Stomach (tissue), 9 donors: Measurements from ENCODE around the gene PARD6G. TPM values are rescaled to one million over a fixed set of nuclear protein-coding genes. Genes with fewer than 3 reads are reported as not detected.

ENCODE experiments used
- DNase-seq, 2 donors: peaks; one replicate each; pipeline versions ENCODE4 v3.0.0 to v3.0.0-alpha.2; 2013 to 2019
- H3K27ac ChIP-seq, 5 donors: fragments of 200-600 bp in 4 of 5; sonication (generic) in 4 of 5; one replicate each; pipeline ENCODE4 v1.5.1; 2013 to 2019; ENCODE audit warnings: mild to moderate bottlenecking in 1 of 5, moderate library complexity in 1 of 5
- H3K27me3 ChIP-seq, 3 donors: fragments of 200-600 bp; sonication (generic); one replicate each; pipeline ENCODE4 v1.5.1; 2017 to 2019; ENCODE audit warnings: mixed run types in 1 of 3
- H3K36me3 ChIP-seq, 4 donors: fragments of 200-600 bp; sonication (generic); 1 replicate in 3 of 4; 2 replicates in 1 of 4; pipeline ENCODE4 v1.5.1; 2016 to 2019
- H3K4me1 ChIP-seq, 4 donors: fragments of 200-600 bp; sonication (generic); one replicate each; pipeline ENCODE4 v1.5.1; 2016 to 2019
- H3K4me3 ChIP-seq, 4 donors: fragments of 200-600 bp; sonication (generic) in 3 of 4; one replicate each; pipeline ENCODE4 v1.5.1; 2016 to 2019; ENCODE audit warnings: mild to moderate bottlenecking in 1 of 4
- H3K9me3 ChIP-seq, 4 donors: fragments of 200-600 bp; sonication (generic); one replicate each; pipeline ENCODE4 v1.5.1; 2016 to 2019
- CTCF ChIP-seq, 7 experiments: fragments of 450-650 bp in 4 of 7; fragments of 200-600 bp in 3 of 7; sonication (generic) in 3 of 7; IDR thresholded peaks; one replicate each; pipeline ENCODE4 v1.5.1; 2016 to 2019; ENCODE audit warnings: antibody characterized with exemption in 7 of 7, control low read depth in 2 of 7, mild to moderate bottlenecking in 1 of 7
- EP300 ChIP-seq: sonication (generic); formaldehyde crosslinking; IDR thresholded peaks from one replicate; pipeline ENCODE4 v1.6.1; 2017; ENCODE audit warnings: antibody characterized with exemption
- POLR2A ChIP-seq, 4 donors: fragments of 450-650 bp; IDR thresholded peaks; one replicate each; pipeline ENCODE4 v1.6.1; 2016; ENCODE audit warnings: antibody characterized with exemption in 4 of 4, control low read depth in 2 of 4, mild to moderate bottlenecking in 1 of 4, moderate library complexity in 1 of 4
- POLR2AphosphoS5 ChIP-seq, 3 donors: sonication (generic); formaldehyde crosslinking; IDR thresholded peaks; one replicate each; pipeline ENCODE4 v1.6.1; 2016; ENCODE audit warnings: antibody characterized with exemption in 3 of 3
- WGBS, 5 donors: extraction: QIAGEN DNeasy Blood & Tissue Kit in 3 of 5; methylation state at CpG; one replicate each; pipeline versions ENCODE4 v1.1.5 to v1.1.7; 2013 to 2018; 5-methylcytosine and 5-hydroxymethylcytosine counted together
- intact Hi-C: fragments of 100-400 bp; cut with DNase I; formaldehyde crosslinking; loops from one replicate; pipeline ENCODE4 v1.15.1; 2023; ENCODE audit warnings: low total_unique reads
- polyA plus RNA-seq, 3 donors: library from polyadenylated mRNA; stranded (reverse); fragments of 200-250 nt; gene quantifications; one replicate each; pipeline ENCODE4 v1.2.3, GENCODE V29; 2013
- total RNA-seq, 5 donors: library from RNA; depleted of rRNA; stranded (reverse); fragments of >200 nt; gene quantifications; one replicate each; pipeline versions ENCODE4 v1.1.0 to v1.2.3, GENCODE V29; 2014 to 2016
- donor health status: healthy with polysubstance abuse.
- donor health status: Bipolar disorder and iron deficiency.
- donor health status: healthy.

PARD6G gene
- total and polyA plus RNA-seq, 8 donors = 1.5 to 15.9 (median 3.9) TPM

GRCh38 chr18:80168346-80168745 lies 79.0 kb downstream of the PARD6G start:
- Histone ChIP-seq H3K4me3 (no peak overlapping the region), H3K9me3 (peaks cover 3 to 24% (median 16%) of the 10 kb centered on the region in 4 donors), H3K4me1 (peaks cover 0 to 13% (median 6%) of the 10 kb centered on the region in 4 donors), H3K36me3 (no peaks in the 10 kb centered on the region), H3K27me3 (peaks cover 0 to 8% (median 0%) of the 10 kb centered on the region in 3 donors), H3K27ac (no peak overlapping the region)
- 86 to 97% (median 93%) methylated on average over 2 of the region's 2 CpGs for WGBS, 5 donors
- DNase-seq = no peak
- intact Hi-C loops = no loop called here
- TF ChIP-seq POLR2AphosphoS5 (IDR thresholded peaks at IDR 0.05) = no peak
- no peak for TF ChIP-seq CTCF (IDR thresholded peaks at IDR 0.05)
- TF ChIP-seq EP300 = no peak

GRCh38 chr18:80167931-80168330 lies 79.4 kb downstream of the PARD6G start:
- WGBS, 5 donors = 65 to 76% (median 73%) methylated on average over 12 to 13 of the region's 13 CpGs
- TF ChIP-seq POLR2A (IDR thresholded peaks at IDR 0.05) = no peak
- TF ChIP-seq EP300 = no peak
- TF ChIP-seq POLR2AphosphoS5 (IDR thresholded peaks at IDR 0.05) = no peak
- no peak for TF ChIP-seq CTCF (IDR thresholded peaks at IDR 0.05)
- H3K9me3 ChIP-seq = peaks cover 3 to 26% (median 16%) of the 10 kb centered on the region in 4 donors
- DNase-seq = peak in 1 of 2 donors; percentile 24
- H3K36me3 ChIP-seq = peaks cover 0 to 3% (median 0%) of the 10 kb centered on the region in 4 donors
- intact Hi-C loops = no loop called here
- no peak overlapping the region for H3K4me3 ChIP-seq
- H3K4me1 ChIP-seq = peaks cover 0 to 13% (median 6%) of the 10 kb centered on the region in 4 donors
- H3K27me3 ChIP-seq = peaks cover 0 to 8% (median 0%) of the 10 kb centered on the region in 3 donors
- no peak overlapping the region for H3K27ac ChIP-seq

GRCh38 chr18:80167331-80167730 lies 80.0 kb downstream of the PARD6G start:
- H3K27me3 ChIP-seq = peaks cover 0 to 8% (median 0%) of the 10 kb centered on the region in 3 donors
- WGBS, 5 donors = 83 to 96% (median 90%) methylated on average over 5 to 9 of the region's 9 CpGs
- TF ChIP-seq POLR2A (IDR thresholded peaks at IDR 0.05) (no peak), EP300 (no peak), CTCF (IDR thresholded peaks at IDR 0.05) (no peak), POLR2AphosphoS5 (IDR thresholded peaks at IDR 0.05) (no peak)
- no peak for DNase-seq
- peaks cover 3 to 26% (median 16%) of the 10 kb centered on the region in 4 donors for H3K9me3 ChIP-seq
- H3K27ac ChIP-seq = no peak overlapping the region
- no peak overlapping the region for H3K4me3 ChIP-seq
- peaks cover 0 to 13% (median 6%) of the 10 kb centered on the region in 4 donors for H3K4me1 ChIP-seq
- H3K36me3 ChIP-seq = peaks cover 0 to 9% (median 0%) of the 10 kb centered on the region in 4 donors
- intact Hi-C loops = no loop called here

GRCh38 chr18:80166725-80167124 lies 80.6 kb downstream of the PARD6G start:
- H3K9me3 ChIP-seq = peaks cover 3 to 26% (median 16%) of the 10 kb centered on the region in 4 donors
- intact Hi-C loops = no loop called here
- 79 to 92% (median 88%) methylated on average over 5 to 6 of the region's 6 CpGs for WGBS, 5 donors

More at GRCh38 chr18:80166725-80167124, 80.6 kb downstream of the PARD6G start:
- H3K4me1 ChIP-seq = peaks cover 0 to 11% (median 5%) of the 10 kb centered on the region in 4 donors
- H3K36me3 ChIP-seq = peaks cover 0 to 12% (median 0%) of the 10 kb centered on the region in 4 donors
- no peak overlapping the region for H3K27ac ChIP-seq
- peaks cover 0 to 8% (median 0%) of the 10 kb centered on the region in 3 donors for H3K27me3 ChIP-seq
- H3K4me3 ChIP-seq = no peak overlapping the region
- no peak for TF ChIP-seq POLR2AphosphoS5 (IDR thresholded peaks at IDR 0.05)
- TF ChIP-seq POLR2A (IDR thresholded peaks at IDR 0.05) = no peak
- TF ChIP-seq EP300 = no peak
- no peak for TF ChIP-seq CTCF (IDR thresholded peaks at IDR 0.05)
- no peak for DNase-seq
